Astrocyte (in vitro differentiated cells and primary cell): Measurements from ENCODE around the gene FYN.

ENCODE experiments used
- CTCF ChIP-seq: IDR thresholded peaks from 2 replicates; pipeline ENCODE4 v1.5.1; 2011; ENCODE audit warnings: low read depth, mild to moderate bottlenecking, inconsistent platforms, low read length, moderate library complexity; ENCODE audit not compliant: insufficient read depth
- EZH2 ChIP-seq: IDR thresholded peaks from 2 replicates; pipeline ENCODE4 v1.6.1; 2012; ENCODE audit warnings: mild to moderate bottlenecking, low read length, inconsistent platforms; ENCODE audit not compliant: insufficient read depth

DNA sequence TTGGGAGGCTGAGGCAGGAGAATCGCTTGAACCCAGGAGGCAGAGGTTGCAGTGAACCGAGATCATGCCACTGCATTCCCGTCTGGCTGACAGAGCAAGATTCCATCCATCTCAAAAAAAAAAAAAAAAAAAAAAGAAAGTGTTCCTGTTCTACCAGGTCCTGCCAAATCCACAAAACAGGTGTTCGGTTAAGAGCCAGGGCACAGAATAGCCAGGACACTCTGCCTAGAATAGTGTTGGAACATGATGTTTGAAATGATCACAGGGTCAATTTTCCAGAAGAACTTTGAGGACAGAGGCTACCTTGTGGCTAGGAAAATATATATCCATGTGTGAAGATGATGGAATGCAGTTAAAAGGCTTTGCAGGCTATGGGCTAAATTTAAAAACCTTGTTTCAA lies 203.9 kb downstream of the FYN start:
- TF ChIP-seq CTCF (no peak), EZH2 (no peak)
